NCI-H2107 treated with DMSO at 0.1 percent for 48 hours (cell line): ENCODE results near the gene KIRREL2.
"Not testable (repeated sequence)": the region's sequence is repeated elsewhere in the genome, so short reads cannot be mapped to it uniquely, and the experiment has no call there.

Experiments used
- DNase-seq: peaks from one replicate; lab custom pipeline; 2025; ENCODE audit not compliant: unreplicated experiment; lab: John Stamatoyannopoulos, UW

The KIRREL2 gene

GRCh38 chr19:35856546-35857149, at the start of gene KIRREL2:
Gene KIRREL2 (plus strand): TSS chr19:35856911. CDS start chr19:35857120, 209 bp downstream.
- DNase-seq, result no peak

- no peak for DNase-seq
Measured at GRCh38 chr19:35807633-35808032, 49.1 kb upstream of the KIRREL2 start.

GRCh38 chr19:35811317-35812219, 45.1 kb upstream of the KIRREL2 start:
- DNase-seq, result no peak

GRCh38 chr19:35812220-35813042, 44.3 kb upstream of the KIRREL2 start, which contains the start of gene PRODH2:
Gene PRODH2 (minus strand): TSS chr19:35812845. CDS start chr19:35812805, 40 bp downstream.
- DNase-seq, result no peak

GRCh38 chr19:35813043-35813890, 43.4 kb upstream of the KIRREL2 start:
- DNase-seq, result no peak

- DNase-seq, result no peak
Measured at GRCh38 chr19:35816262-35816661, 40.4 kb upstream of the KIRREL2 start.

GRCh38 chr19:35816846-35817245, 39.9 kb upstream of the KIRREL2 start:
- DNase-seq, result no peak

- DNase-seq, result no peak
Measured at GRCh38 chr19:35818445-35818844, 38.3 kb upstream of the KIRREL2 start.

- DNase-seq, result no peak
Measured at GRCh38 chr19:35822579-35822978, 34.1 kb upstream of the KIRREL2 start.

- DNase-seq, result no peak
Measured at GRCh38 chr19:35824150-35824549, 32.6 kb upstream of the KIRREL2 start.

GRCh38 chr19:35828692-35829301, 27.9 kb upstream of the KIRREL2 start:
- no peak for DNase-seq

- no peak for DNase-seq
Measured at GRCh38 chr19:35830986-35831385, 25.7 kb upstream of the KIRREL2 start.

- no peak for DNase-seq
Measured at GRCh38 chr19:35832054-35832453, 24.7 kb upstream of the KIRREL2 start.

GRCh38 chr19:35833972-35834371, 22.7 kb upstream of the KIRREL2 start:
- DNase-seq, result no peak

- not testable (repeated sequence) for DNase-seq
Measured at GRCh38 chr19:35836096-35836495, 20.6 kb upstream of the KIRREL2 start.

- DNase-seq, result no peak
Measured at GRCh38 chr19:35841961-35842595, 14.6 kb upstream of the KIRREL2 start.

GRCh38 chr19:35842666-35843272, 13.9 kb upstream of the KIRREL2 start:
- no peak for DNase-seq

- no peak for DNase-seq
Measured at GRCh38 chr19:35843676-35844481, 12.8 kb upstream of the KIRREL2 start.
